ENCODE results near the gene PCDHGC5.

Gene PCDHGC5

DNA sequence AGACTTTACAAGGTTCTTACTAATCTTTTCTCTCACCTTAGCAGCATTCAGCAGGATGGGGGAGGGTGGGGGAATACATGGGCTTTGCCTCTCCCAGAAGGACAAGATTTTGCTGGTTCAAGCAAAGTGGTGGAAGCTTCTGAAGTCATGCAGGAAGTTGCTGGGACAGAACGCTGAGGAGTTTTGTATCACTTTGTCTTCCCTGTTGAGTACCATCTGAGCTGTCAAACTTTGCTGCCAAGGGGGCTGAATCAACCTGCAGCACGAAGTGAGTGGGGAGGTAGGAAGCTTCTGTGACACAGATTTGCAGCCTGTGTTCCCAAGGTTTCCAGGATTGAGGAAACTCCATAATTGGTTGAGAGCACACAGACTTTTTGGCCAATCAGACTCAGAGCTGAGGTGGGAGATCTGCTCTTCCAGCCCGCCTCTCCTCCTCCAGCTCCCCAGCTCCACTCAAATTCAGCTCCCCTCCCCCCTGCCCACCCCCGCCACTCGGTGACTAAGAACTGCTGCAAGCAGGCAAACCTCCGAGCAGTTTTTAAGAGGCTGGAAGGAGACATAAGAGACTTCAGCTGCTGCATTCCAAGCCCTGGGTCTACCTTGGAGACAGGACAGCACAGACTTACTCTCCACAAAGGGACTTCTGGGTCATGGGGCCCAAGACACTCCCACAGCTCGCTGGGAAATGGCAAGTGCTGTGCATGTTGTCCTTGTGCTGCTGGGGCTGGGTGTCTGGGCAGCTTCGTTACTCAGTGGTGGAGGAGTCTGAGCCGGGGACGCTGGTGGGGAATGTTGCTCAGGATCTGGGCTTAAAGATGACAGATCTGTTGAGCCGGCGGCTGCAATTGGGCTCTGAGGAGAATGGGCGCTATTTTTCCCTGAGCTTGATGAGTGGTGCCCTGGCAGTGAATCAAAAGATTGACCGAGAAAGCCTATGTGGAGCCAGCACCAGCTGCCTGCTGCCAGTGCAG lies at the start of gene PCDHGC5:
PCDHGC5 (plus strand) TSS at position 491 of the 971 bp plus-strand sequence; CDS start at position 651, 160 bp downstream.
- peak; percentile 77 for FAIRE-seq

DNA sequence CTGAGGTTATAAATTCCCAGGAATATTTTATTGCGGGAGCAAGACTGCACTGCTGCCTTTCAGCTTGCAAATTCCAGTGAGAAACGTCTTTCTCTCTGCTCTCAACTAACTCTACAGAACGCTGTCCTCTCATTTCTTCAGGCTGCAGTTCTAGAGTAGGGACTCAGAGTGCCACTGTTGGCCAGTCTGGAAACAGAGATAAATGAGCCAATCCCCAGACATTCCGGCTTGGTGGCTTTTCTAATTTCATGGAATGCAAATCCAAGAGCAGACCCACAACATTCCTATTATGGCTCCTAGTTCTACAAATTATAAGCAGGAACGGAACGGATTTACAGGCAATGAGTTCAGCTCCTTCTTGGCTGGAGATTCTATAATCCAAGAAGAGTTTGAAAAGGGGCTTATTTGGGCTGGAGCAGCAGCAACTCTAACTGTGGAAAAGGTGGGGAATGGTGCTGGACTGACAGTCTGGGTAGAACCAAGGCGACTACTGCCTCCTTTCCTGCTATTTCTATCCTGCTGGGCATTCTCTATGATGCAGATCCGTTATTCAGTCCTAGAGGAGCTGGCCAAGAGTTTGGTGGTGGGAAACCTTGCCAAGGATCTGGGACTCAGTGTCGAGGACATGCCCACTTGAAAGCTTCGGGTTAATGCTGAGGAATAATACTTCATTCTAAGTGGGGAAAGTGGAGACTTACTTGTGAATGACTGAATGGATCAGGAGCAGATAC lies 49.3 kb upstream of the PCDHGC5 start:
- DNase-seq (ENCODE audit: low spot score) = no peak
- FAIRE-seq = no peak

More for the DNA sequence above, at the start of gene PCDHGC5:
- peak; percentile 76 for DNase-seq (ENCODE audit: low spot score)

DNA sequence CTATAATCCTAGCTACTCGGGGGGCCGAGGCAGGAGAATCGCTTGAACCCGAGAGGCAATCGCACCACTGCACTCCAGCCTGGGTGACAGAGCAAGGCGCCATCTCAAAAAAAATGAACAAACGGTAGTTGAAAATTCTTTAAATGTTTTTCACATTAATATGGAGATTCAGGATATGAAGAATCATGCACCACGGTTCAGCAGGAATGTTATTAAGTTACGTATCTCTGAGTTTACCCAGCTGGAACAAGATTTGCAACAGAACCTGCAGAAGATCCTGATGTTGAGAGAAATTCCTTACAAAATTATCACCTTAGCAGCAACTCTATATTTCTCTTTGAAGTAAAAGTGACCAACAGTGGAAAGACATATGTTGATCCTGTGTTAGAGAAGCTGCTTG lies 48.5 kb upstream of the PCDHGC5 start:
- no peak for DNase-seq (ENCODE audit: low spot score)
- no peak for FAIRE-seq

DNA sequence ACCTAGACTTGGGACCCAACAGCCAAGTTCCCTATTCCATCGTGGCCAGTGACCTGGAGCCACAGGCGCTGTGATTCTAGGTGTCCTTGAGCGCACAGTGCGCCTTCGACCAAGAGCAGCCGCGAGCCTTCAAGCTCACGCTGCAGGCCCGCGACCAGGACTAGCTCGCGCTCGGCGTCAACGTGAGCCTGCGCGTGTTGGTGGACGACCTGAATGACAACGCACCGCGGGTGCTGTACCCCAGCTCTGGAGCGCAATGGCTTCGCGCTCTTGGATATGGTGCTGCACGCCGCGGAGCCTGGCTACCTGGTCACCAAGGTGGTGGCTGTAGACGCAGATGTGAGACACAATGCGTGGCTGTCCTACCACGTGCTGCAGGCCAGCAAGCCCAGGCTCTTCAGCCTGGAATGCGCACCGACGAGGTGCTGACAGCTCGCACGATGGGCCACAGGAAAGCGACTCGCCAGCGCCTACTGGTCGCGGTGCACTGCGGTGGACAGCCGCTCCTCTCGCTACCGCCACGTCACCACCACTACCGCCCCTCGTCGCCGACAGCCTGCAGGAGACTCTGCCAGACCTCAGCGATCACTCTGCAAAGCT lies 47.2 kb upstream of the PCDHGC5 start:
- FAIRE-seq = no peak
- DNase-seq (ENCODE audit: low spot score) = no peak

DNA sequence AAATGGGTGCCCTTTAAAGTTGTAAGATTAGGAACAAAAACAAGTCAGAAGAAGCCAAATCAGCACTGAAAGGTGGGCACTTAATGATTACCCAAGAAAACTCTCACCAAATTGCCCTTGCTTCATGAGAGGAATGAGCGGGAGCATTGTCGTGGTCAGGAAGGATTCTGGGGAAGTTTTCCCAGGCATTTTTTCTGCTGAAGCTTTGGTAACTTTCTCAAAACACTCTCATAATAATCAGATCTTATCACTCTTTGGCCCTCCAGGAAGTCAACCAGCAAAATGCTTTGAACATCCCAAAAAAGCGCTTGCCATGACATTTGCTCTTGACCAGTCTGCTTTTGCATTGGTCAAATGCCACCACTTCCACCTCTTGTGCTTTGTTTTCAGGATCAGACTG lies 23.5 kb upstream of the PCDHGC5 start:
- no peak for DNase-seq (ENCODE audit: low spot score)
- FAIRE-seq = peak; percentile 32

DNA sequence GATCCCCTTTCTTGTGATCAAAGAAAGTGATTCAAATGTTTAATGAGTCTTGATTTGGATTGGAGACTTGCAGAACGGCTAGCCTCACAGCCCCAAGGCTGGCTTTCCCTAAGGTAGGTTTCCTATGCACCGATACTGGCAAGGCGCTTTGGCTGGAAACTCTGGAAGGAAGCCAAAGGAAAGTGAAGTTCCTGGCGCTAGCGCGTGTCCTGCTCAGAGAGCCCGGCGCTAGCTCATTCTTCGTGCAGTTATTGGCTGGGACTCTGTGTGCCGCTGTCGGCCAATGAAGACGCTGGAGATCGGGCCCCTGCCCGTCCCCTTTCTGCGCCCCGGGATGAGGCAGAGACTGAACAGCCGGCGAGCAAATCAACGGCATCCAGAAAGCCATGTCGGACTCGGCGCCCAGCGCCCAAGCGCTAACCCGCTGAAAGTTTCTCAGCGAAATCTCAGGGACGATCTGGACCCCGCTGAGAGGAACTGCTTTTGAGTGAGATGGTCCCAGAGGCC lies 13.2 kb upstream of the PCDHGC5 start, which contains the start of gene PCDHGC3:
PCDHGC3 (plus strand) TSS at position 342 of the 507 bp plus-strand sequence; CDS start at position 493, 151 bp downstream.
- FAIRE-seq (peak; percentile 88), DNase-seq (ENCODE audit: low spot score) (peak; percentile 91)

DNA sequence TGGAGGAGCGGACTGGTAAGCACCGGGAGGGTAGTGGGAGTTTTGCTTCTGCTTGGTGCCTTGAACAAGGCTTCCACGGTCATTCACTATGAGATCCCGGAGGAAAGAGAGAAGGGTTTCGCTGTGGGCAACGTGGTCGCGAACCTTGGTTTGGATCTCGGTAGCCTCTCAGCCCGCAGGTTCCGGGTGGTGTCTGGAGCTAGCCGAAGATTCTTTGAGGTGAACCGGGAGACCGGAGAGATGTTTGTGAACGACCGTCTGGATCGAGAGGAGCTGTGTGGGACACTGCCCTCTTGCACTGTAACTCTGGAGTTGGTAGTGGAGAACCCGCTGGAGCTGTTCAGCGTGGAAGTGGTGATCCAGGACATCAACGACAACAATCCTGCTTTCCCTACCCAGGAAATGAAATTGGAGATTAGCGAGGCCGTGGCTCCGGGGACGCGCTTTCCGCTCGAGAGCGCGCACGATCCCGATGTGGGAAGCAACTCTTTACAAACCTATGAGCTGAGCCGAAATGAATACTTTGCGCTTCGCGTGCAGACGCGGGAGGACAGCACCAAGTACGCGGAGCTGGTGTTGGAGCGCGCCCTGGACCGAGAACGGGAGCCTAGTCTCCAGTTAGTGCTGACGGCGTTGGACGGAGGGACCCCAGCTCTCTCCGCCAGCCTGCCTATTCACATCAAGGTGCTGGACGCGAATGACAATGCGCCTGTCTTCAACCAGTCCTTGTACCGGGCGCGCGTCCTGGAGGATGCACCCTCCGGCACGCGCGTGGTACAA lies 12.6 kb upstream of the PCDHGC5 start:
- DNase-seq (ENCODE audit: low spot score) = peak; percentile 32
- FAIRE-seq = no peak

DNA sequence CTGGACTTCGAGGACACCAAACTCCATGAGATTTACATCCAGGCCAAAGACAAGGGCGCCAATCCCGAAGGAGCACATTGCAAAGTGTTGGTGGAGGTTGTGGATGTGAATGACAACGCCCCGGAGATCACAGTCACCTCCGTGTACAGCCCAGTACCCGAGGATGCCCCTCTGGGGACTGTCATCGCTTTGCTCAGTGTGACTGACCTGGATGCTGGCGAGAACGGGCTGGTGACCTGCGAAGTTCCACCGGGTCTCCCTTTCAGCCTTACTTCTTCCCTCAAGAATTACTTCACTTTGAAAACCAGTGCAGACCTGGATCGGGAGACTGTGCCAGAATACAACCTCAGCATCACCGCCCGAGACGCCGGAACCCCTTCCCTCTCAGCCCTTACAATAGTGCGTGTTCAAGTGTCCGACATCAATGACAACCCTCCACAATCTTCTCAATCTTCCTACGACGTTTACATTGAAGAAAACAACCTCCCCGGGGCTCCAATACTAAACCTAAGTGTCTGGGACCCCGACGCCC lies 11.8 kb upstream of the PCDHGC5 start:
- FAIRE-seq (no peak), DNase-seq (ENCODE audit: low spot score) (no peak)

DNA sequence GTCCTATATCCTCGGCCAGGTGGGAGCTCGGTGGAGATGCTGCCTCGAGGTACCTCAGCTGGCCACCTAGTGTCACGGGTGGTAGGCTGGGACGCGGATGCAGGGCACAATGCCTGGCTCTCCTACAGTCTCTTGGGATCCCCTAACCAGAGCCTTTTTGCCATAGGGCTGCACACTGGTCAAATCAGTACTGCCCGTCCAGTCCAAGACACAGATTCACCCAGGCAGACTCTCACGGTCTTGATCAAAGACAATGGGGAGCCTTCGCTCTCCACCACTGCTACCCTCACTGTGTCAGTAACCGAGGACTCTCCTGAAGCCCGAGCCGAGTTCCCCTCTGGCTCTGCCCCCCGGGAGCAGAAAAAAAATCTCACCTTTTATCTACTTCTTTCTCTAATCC lies 11.1 kb upstream of the PCDHGC5 start:
- no peak for DNase-seq (ENCODE audit: low spot score)
- no peak for FAIRE-seq

DNA sequence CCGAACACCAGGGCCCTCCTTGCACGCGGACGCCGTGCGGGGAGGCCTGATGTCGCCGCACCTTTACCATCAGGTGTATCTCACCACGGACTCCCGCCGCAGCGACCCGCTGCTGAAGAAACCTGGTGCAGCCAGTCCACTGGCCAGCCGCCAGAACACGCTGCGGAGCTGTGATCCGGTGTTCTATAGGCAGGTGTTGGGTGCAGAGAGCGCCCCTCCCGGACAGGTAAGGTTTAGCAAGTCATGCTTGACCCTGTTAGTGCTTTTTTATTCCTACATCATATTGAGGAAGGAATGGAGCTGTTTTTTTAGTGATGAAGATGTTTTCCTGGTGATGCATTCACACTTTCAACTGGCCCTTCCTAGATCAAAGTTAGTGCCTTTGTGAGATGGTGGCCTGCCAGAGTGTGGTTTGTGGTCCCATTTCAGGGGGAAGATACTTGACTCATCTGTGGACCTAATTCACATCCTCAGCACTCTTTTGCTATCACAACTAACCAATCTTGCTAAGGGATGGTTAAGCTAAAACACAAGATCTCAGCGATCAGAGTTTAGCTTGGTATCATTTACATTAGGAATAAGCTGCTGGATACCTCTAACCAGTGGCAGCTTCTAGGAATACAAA lies 10.4 kb upstream of the PCDHGC5 start:
- DNase-seq (ENCODE audit: low spot score) (no peak), FAIRE-seq (no peak)

DNA sequence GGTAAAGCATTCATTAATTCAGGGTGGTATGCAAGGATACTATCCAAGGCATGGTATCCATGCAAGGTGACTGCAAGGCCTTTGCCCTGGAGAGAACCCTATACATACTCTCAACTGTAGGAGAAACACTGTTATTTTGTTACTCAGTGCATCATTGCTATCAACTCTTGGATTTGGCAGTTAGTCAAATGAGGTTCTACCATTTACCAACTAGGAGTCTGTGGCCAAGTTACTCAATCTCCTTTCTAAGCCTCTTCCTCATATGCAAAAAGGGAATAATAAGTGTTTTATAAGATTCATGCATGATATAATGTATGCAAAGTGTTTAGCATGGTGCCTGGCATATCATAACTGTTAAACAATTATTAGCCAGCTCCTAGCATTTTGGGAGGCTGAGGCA lies 9.1 kb upstream of the PCDHGC5 start:
- FAIRE-seq = no peak
- DNase-seq (ENCODE audit: low spot score) = no peak

DNA sequence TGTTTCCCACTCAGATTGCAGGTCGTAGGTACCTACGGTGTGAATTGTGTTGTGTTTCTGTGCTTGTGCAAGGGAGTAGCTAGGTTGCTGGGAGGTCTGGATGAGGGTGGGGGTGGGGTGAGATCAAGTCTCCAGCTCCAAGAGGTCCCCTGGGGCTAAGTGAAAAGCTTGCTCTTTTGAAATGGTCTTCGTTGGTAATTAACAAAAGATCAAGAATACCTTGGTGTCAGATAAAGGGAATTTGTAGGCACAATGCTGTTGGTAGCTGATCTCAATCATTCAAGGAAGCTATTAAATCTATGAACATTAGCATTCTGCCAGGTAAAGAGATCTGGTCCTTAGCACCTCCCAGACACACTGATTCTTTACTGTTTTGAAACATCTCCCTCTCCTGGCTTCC lies 5.0 kb upstream of the PCDHGC5 start:
- no peak for DNase-seq (ENCODE audit: low spot score)
- no peak for FAIRE-seq

DNA sequence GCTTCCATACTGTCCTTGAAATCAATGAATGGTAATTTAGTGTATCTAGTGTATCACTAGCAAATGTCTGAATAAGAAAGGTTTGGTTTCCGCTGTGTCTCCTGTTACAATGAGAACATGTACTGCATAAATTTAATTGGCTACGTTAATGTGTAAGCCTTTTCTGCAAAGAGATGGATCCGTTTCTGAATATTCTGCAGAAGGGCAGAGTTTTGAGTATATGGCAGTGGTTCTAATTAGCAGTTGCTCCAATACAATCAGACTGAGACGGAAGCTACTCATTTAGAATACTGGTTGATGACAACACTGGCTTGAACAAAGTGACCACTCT lies 4.6 kb upstream of the PCDHGC5 start:
- no peak for FAIRE-seq
- DNase-seq (ENCODE audit: low spot score) = no peak

DNA sequence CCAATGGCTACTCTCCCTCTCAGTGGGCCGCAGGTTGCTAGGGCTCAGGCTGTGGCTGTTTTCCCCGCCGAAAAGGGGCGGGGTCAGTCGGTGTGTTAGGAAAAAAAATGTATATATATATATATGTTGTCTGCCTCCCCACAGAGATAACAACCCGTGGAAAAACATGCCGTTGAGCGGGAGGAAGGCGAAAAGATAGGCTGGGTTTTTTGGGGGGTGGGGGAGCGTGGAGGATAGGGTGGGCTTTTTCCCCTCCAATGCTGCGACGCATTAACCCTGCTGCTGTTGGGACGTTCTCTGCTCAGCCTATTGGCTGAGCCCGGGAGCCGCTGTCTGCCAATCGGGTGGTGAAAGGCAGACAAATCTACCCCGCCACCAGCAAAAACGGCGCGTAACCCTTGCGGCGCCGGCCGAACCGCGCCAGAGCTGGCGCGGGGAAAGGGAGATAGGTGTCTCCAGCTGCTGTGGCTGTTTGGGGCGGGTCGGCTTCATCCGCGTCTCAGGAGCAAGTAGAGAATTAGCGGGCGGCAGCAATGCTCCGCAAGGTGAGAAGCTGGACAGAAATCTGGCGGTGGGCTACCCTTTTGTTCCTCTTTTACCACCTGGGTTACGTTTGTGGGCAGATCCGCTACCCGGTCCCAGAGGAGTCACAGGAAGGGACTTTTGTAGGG lies 4.1 kb upstream of the PCDHGC5 start, which contains the start of gene PCDHGC4:
PCDHGC4 (plus strand) TSS at position 390 of the 671 bp plus-strand sequence; CDS start at position 534, 144 bp downstream.
- DNase-seq (ENCODE audit: low spot score) = no peak
- no peak for FAIRE-seq

DNA sequence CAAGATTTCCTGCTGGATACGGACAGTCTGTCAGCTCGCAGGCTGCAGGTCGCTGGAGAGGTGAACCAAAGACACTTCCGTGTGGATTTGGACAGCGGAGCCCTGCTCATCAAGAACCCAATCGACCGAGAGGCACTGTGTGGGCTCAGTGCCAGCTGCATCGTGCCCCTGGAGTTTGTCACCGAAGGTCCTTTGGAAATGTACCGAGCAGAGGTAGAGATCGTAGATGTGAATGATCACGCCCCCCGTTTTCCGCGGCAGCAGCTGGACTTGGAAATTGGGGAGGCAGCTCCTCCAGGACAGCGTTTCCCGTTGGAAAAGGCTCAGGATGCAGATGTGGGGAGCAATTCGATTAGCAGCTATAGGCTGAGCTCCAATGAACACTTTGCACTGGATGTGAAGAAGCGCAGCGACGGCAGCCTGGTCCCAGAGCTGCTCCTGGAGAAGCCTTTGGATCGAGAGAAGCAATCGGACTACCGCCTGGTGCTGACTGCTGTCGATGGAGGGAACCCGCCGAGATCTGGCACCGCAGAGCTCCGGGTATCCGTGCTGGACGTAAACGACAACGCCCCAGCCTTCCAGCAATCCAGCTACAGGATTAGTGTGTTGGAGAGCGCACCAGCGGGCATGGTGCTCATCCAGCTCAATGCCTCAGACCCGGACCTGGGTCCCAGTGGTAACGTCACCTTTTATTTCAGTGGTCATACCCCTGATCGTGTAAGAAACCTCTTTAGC lies 3.4 kb upstream of the PCDHGC5 start:
- no peak for DNase-seq (ENCODE audit: low spot score)
- FAIRE-seq = no peak

DNA sequence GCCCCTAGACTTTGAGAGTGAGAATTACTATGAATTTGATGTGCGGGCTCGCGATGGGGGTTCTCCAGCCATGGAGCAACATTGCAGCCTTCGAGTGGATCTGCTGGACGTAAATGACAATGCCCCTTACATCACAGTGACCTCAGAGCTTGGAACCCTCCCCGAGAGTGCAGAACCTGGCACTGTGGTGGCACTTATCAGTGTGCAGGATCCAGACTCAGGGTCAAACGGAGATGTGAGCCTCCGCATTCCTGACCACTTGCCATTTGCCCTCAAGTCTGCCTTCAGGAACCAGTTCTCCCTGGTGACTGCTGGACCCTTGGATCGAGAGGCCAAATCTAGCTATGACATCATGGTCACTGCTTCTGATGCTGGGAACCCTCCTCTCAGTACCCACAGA lies 2.8 kb upstream of the PCDHGC5 start:
- FAIRE-seq = no peak
- DNase-seq (ENCODE audit: low spot score) = no peak

DNA sequence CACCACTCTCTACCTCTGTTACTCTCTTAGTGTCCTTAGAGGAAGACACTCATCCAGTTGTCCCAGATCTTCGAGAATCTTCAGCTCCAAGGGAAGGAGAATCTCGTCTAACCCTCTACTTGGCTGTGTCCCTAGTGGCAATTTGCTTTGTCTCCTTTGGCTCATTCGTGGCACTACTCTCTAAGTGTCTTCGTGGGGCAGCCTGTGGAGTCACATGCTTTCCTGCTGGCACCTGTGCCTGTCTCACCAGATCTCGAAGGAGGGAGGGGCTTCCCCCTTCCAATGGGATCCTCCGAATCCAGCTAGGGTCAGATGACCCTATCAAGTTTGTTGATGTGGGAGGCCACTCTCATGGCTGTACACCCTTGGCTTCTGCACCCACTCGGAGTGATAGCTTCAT lies 1.8 kb upstream of the PCDHGC5 start:
- no peak for FAIRE-seq
- DNase-seq (ENCODE audit: low spot score) = no peak

DNA sequence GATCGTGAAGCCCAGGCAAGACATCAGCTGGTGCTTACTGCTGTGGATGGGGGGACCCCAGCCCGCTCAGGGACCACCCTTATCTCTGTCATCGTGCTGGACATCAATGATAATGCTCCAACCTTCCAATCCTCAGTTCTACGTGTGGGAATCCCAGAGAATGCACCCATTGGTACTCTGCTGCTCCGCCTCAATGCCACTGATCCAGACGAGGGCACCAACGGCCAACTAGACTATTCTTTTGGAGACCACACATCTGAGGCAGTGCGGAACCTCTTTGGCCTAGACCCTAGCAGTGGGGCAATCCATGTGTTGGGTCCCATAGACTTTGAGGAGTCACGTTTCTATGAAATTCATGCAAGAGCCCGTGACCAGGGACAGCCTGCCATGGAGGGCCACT lies 960 bp downstream of the PCDHGC5 start:
- DNase-seq (ENCODE audit: low spot score) (no peak), FAIRE-seq (no peak)

DNA sequence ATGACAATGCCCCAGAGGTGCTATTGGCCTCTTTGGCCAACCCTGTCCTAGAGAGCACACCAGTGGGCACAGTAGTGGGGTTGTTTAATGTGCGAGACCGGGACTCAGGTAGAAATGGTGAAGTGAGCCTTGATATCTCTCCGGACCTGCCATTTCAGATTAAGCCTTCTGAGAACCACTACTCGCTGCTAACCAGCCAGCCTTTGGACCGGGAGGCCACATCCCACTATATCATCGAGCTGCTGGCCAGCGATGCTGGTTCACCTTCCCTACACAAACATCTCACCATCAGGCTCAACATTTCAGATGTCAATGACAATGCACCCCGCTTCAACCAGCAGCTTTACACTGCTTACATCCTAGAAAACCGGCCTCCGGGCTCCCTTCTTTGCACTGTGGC lies 1.4 kb downstream of the PCDHGC5 start:
- FAIRE-seq = no peak
- DNase-seq (ENCODE audit: low spot score) = no peak

All from RCC 7860 (cell line).